ENCODE data around the gene SGIP1. TPM values are rescaled to one million over a fixed set of nuclear protein-coding genes. Genes with fewer than 3 reads are reported as not detected.
A peak's percentile ranks its signal among the peaks of the same experiment; 100 is the strongest.
"Not testable (repeated sequence)": the region's sequence is repeated elsewhere in the genome, so short reads cannot be mapped to it uniquely, and the experiment has no call there.

Gene SGIP1
- total RNA-seq, 1 donor from 2014 or later: 32.8 TPM

- Mint-ChIP-seq H3K27me3 (ENCODE audit: unreplicated experiment) (no peaks in the 10 kb centered on the region), H3K4me1 (ENCODE audit: unreplicated experiment) (peaks cover 2% of the 10 kb centered on the region), H3K4me3 (ENCODE audit: unreplicated experiment) (no peak overlapping the region), H3K9me3 (ENCODE audit: unreplicated experiment) (no peaks in the 10 kb centered on the region), H3K27ac (ENCODE audit: unreplicated experiment) (no peak overlapping the region), H3K36me3 (ENCODE audit: low read depth, unreplicated experiment) (no peaks in the 10 kb centered on the region)
- TF ChIP-seq, protein P1, sequence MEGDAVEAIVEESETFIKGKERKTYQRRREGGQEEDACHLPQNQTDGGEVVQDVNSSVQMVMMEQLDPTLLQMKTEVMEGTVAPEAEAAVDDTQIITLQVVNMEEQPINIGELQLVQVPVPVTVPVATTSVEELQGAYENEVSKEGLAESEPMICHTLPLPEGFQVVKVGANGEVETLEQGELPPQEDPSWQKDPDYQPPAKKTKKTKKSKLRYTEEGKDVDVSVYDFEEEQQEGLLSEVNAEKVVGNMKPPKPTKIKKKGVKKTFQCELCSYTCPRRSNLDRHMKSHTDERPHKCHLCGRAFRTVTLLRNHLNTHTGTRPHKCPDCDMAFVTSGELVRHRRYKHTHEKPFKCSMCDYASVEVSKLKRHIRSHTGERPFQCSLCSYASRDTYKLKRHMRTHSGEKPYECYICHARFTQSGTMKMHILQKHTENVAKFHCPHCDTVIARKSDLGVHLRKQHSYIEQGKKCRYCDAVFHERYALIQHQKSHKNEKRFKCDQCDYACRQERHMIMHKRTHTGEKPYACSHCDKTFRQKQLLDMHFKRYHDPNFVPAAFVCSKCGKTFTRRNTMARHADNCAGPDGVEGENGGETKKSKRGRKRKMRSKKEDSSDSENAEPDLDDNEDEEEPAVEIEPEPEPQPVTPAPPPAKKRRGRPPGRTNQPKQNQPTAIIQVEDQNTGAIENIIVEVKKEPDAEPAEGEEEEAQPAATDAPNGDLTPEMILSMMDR (IDR thresholded peaks at IDR 0.05; ENCODE audit: unreplicated experiment): no peak
- no peak for DNase-seq (ENCODE audit: low spot score)
These were observed 44.9 kb downstream of the SGIP1 start for GRCh38 chr1:66578841-66579240.

DNA sequence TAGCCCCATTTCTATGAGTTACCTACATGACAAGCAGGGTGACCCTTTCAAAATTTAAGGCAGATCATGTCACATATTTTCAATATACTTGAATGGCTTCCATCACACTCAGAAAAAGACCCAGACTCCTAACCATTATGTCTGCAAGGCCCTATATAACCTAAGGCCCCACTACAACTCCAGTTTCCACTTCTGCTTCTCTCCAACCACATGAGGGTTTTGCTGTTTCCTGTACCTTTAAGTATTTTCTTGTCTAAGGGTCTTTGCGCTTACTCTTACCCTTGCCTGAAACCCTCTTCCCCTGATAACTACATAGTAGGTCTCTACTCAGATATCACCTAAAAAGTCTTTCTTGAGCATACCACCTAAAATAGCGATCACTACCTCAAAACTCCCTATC, 46.1 kb downstream of the SGIP1 start:
- no peaks in the 10 kb centered on the region for H3K36me3 Mint-ChIP-seq (ENCODE audit: low read depth, unreplicated experiment)
- DNase-seq (ENCODE audit: low spot score): no peak
- H3K4me3 Mint-ChIP-seq (ENCODE audit: unreplicated experiment): no peak overlapping the region
- no peaks in the 10 kb centered on the region for H3K27me3 Mint-ChIP-seq (ENCODE audit: unreplicated experiment)
- TF ChIP-seq, protein P1 (IDR thresholded peaks at IDR 0.05; ENCODE audit: unreplicated experiment): no peak
- no peaks in the 10 kb centered on the region for H3K9me3 Mint-ChIP-seq (ENCODE audit: unreplicated experiment)
- H3K4me1 Mint-ChIP-seq (ENCODE audit: unreplicated experiment): peaks cover 4% of the 10 kb centered on the region
- H3K27ac Mint-ChIP-seq (ENCODE audit: unreplicated experiment): no peak overlapping the region

- peaks cover 11% of the 10 kb centered on the region for H3K4me1 Mint-ChIP-seq (ENCODE audit: unreplicated experiment)
- no peak overlapping the region for H3K4me3 Mint-ChIP-seq (ENCODE audit: unreplicated experiment)
- no peaks in the 10 kb centered on the region for H3K36me3 Mint-ChIP-seq (ENCODE audit: low read depth, unreplicated experiment)
- DNase-seq (ENCODE audit: low spot score): no peak
- no peak overlapping the region for H3K27ac Mint-ChIP-seq (ENCODE audit: unreplicated experiment)
- H3K9me3 Mint-ChIP-seq (ENCODE audit: unreplicated experiment): no peaks in the 10 kb centered on the region
- TF ChIP-seq, protein P1 (IDR thresholded peaks at IDR 0.05; ENCODE audit: unreplicated experiment): no peak
- no peaks in the 10 kb centered on the region for H3K27me3 Mint-ChIP-seq (ENCODE audit: unreplicated experiment)
These were observed 49.1 kb downstream of the SGIP1 start for GRCh38 chr1:66583021-66583420.

- Mint-ChIP-seq H3K9me3 (ENCODE audit: unreplicated experiment) (no peaks in the 10 kb centered on the region), H3K27me3 (ENCODE audit: unreplicated experiment) (no peaks in the 10 kb centered on the region), H3K36me3 (ENCODE audit: low read depth, unreplicated experiment) (no peaks in the 10 kb centered on the region), H3K4me3 (ENCODE audit: unreplicated experiment) (no peak overlapping the region), H3K27ac (ENCODE audit: unreplicated experiment) (no peak overlapping the region), H3K4me1 (ENCODE audit: unreplicated experiment) (peaks cover 13% of the 10 kb centered on the region)
- no peak for DNase-seq (ENCODE audit: low spot score)
- TF ChIP-seq, protein P1 (IDR thresholded peaks at IDR 0.05; ENCODE audit: unreplicated experiment): no peak
These were observed 51.0 kb downstream of the SGIP1 start for GRCh38 chr1:66585002-66585401.

- H3K27me3 Mint-ChIP-seq (ENCODE audit: unreplicated experiment): no peaks in the 10 kb centered on the region
- H3K4me1 Mint-ChIP-seq (ENCODE audit: unreplicated experiment): peaks cover 25% of the 10 kb centered on the region
- TF ChIP-seq, protein P1 (IDR thresholded peaks at IDR 0.05; ENCODE audit: unreplicated experiment): no peak
- H3K36me3 Mint-ChIP-seq (ENCODE audit: low read depth, unreplicated experiment): no peaks in the 10 kb centered on the region
- DNase-seq (ENCODE audit: low spot score): no peak
- H3K4me3 Mint-ChIP-seq (ENCODE audit: unreplicated experiment): no peak overlapping the region
- H3K9me3 Mint-ChIP-seq (ENCODE audit: unreplicated experiment): no peaks in the 10 kb centered on the region
- no peak overlapping the region for H3K27ac Mint-ChIP-seq (ENCODE audit: unreplicated experiment)
These were observed 55.4 kb downstream of the SGIP1 start for GRCh38 chr1:66589326-66589725.

GRCh38 chr1:66592106-66592507, 58.2 kb downstream of the SGIP1 start:
- Mint-ChIP-seq H3K27ac (ENCODE audit: unreplicated experiment) (peak overlapping the region; percentile 67), H3K4me1 (ENCODE audit: unreplicated experiment) (peaks cover 14% of the 10 kb centered on the region)
- H3K27me3 Mint-ChIP-seq (ENCODE audit: unreplicated experiment); H3K9me3 Mint-ChIP-seq (ENCODE audit: unreplicated experiment); H3K4me3 Mint-ChIP-seq (ENCODE audit: unreplicated experiment); H3K36me3 Mint-ChIP-seq (ENCODE audit: low read depth, unreplicated experiment); DNase-seq (ENCODE audit: low spot score): not testable (repeated sequence)

Data from endothelial cell (in vitro differentiated cells).